Measurements from ENCODE around the gene NME4.

- TF ChIP-seq CTCF (optimal IDR thresholded peaks at IDR 0.05 in 1 of 3, IDR thresholded peaks at IDR 0.05 in 1 of 3, conservative IDR thresholded peaks at IDR 0.05 in 1 of 3; ENCODE audit: extremely low read depth in 1 of 3, insufficient read depth in 2 of 3, low read length in 3 of 3) = no peak
- no peak for TF ChIP-seq EZH2 (IDR thresholded peaks at IDR 0.05; ENCODE audit: low read length)
Measured at GRCh38 chr16:389352-389751, 7.6 kb upstream of the NME4 start.
